ENCODE measurements around the gene TMEM154. TPM values are rescaled to one million over a fixed set of nuclear protein-coding genes. Genes with fewer than 3 reads are reported as not detected.

The TMEM154 gene
- total and polyA plus RNA-seq, 10 of the 15 experiments (the other 5 are each of a cell fraction or from before 2014, with no cell fraction given): 5.1 to 41.4 (median 18.2) TPM

DNA sequence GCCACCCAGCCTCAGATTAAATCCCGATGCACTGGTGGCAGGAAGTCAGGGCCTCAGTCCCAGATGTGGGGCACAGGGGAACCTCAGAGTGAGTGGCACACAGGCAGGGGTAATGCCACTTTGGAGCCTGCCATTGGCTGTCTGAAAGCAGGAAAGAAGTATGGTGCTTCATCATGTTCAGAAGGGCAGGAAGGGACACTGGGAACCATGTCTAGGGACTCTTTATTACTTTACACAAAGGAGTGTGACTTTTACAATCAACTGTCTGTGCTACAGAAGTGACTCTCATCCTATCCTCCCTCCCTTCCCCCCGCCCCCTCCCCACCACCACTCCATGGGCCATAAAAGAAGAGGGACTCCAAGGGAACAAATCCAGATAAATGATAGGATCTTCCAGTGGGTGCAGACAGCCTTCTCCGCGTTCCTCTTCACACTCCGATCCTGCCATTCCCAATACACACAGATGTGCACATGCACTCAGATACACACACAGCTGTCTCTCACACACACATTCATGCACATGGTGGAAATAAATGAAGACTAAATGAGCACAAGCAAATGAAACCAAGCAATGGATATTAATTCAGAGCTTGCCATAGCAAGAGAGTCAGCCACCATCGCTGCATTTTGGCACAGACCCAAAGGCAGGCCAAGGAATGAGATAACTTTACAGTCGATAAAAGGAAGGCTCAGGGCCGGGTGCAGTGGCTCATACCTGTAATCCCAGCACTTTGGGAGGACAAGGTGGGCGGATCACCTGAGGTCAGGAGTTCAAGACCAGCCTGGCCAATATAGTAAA, 2.5 kb upstream of the TMEM154 start (continued):
- TF ChIP-seq, protein P1, sequence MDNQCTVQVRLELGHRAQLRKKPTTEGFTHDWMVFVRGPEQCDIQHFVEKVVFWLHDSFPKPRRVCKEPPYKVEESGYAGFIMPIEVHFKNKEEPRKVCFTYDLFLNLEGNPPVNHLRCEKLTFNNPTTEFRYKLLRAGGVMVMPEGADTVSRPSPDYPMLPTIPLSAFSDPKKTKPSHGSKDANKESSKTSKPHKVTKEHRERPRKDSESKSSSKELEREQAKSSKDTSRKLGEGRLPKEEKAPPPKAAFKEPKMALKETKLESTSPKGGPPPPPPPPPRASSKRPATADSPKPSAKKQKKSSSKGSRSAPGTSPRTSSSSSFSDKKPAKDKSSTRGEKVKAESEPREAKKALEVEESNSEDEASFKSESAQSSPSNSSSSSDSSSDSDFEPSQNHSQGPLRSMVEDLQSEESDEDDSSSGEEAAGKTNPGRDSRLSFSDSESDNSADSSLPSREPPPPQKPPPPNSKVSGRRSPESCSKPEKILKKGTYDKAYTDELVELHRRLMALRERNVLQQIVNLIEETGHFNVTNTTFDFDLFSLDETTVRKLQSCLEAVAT (IDR thresholded peaks at IDR 0.05): no peak
- TF ChIP-seq NRF1 (conservative IDR thresholded peaks at IDR 0.05; ENCODE audit: low read depth, low read length): no peak
- no peak for TF ChIP-seq BCL3 (IDR thresholded peaks at IDR 0.05; ENCODE audit: borderline replicate concordance, insufficient read depth, low read depth, low read length, poor library complexity, severe bottlenecking)
- no peak for TF ChIP-seq ETV6 (conservative IDR thresholded peaks at IDR 0.05 in 1 of 2, IDR thresholded peaks at IDR 0.05 in 1 of 2; ENCODE audit: borderline replicate concordance in 1 of 2, low read depth in 1 of 2)
- TF ChIP-seq, protein P2, sequence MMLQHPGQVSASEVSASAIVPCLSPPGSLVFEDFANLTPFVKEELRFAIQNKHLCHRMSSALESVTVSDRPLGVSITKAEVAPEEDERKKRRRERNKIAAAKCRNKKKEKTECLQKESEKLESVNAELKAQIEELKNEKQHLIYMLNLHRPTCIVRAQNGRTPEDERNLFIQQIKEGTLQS (IDR thresholded peaks at IDR 0.05; ENCODE audit: borderline replicate concordance, extremely low read depth, low read depth, low read length): no peak
- TF ChIP-seq JUND (IDR thresholded peaks at IDR 0.05; ENCODE audit: low read depth, low read length): no peak
- TF ChIP-seq ZBTB33 (IDR thresholded peaks at IDR 0.05): no peak
- no peak for TF ChIP-seq RBBP5 (conservative IDR thresholded peaks at IDR 0.05)
